GM10847 (cell line): ENCODE data around the gene FOLR3.
A peak's percentile ranks its signal among the peaks of the same experiment; 100 is the strongest.
"Not testable (repeated sequence)": the region's sequence is repeated elsewhere in the genome, so short reads cannot be mapped to it uniquely, and the experiment has no call there.

ENCODE experiments used
- POLR2A ChIP-seq: IDR thresholded peaks from 2 replicates; pipeline ENCODE4 v1.6.1; 2011; ENCODE audit not compliant: insufficient read length; ENCODE audit errors: extremely low read depth

The FOLR3 gene

DNA sequence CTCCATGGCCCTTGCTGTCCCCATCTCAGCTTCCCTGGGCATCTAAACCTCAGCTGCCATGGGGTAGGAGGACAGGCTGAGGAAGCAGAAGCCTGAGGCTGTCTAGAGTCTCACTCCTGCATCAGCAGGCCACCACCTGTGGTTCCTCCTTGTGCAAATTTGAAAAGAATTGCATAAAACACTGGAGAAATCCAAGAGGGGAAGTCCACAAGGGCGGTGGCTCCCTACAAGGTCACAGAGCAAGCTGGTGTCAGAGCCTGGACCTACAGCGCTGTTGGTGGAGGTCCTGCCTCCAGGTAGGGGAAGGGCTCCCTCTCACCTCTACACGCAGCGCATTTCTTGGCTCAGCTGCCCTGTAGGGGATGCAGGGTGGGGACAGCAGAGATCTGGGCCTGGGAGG lies at the start of gene FOLR3:
Gene FOLR3, plus strand, starts transcription at position 253 of the 400 bp plus-strand sequence. CDS start 228 bp downstream, outside the sequence.
- not testable (repeated sequence) for TF ChIP-seq POLR2A

DNA sequence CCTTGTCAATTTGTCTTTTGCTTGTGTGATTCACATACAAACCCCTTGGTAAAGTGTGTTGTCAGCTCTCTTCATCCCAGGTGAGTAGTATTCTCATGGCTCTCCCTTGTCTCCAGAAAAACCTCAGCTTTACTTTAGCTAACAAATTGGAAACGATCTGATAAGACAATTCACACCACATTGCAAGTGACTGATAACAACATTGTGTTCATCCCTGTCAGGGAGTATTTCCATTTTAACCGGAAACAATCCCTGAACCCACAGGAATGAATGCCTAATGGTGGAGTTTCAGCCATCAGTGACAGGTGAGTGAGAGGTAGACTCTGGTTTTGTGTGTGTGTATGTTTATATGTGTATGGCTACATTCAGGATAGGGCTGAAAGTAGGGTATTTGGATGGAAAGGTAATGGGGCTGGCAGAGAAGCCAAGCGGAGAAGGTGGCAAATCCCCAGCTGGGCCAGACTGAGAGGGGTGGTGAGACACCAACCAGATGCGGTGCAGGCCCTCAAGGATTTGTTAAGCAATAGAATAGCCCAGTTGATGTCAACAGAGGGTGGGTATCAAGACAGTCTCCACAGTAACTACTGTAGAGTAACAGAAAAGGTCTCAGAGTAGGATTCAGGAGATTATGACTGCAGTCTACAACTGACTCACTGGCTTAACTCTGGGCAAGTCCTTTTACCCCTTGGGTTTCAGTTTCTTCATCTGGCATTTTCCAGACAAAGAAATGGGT lies 47.3 kb upstream of the FOLR3 start:
- no peak for TF ChIP-seq POLR2A

DNA sequence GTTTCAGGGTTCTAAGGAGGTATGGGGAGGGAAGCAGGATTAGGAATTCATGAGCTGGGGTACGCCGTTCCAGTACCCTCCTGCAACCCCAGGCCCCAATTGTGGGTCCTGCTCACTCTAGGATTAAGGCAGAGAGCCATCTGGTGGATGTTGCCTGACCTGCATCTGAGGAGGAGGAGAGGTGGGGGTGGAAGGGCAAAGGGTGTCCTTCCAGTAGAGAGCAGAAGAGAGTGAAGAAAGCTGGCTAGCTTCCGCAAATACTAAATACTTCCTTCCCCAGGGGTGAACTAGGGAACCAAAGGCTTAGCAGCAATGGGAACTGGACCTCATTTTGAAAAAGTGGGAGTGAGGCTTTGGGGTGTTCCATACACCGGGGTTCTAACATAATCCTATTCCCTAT lies 44.2 kb upstream of the FOLR3 start:
- no peak for TF ChIP-seq POLR2A

DNA sequence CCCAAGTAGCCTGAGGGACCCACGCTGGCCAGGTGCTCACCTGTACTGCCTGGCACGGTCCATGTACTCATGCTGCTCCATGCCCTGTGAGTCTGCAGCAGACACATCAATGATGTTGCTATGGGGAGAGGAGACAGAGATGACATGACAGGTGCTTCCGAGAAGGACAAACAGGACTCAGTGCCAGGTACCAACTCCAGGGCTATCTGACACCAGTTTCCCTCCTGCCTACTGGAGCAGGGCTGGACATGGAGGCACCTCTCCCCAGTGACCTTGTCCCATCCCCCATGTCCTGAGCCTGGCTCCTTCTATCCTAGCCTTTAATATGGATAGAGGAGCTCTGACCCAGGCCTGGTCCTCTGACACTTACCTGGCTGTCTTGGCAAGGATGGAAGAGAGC lies 36.8 kb upstream of the FOLR3 start:
- no peak for TF ChIP-seq POLR2A

DNA sequence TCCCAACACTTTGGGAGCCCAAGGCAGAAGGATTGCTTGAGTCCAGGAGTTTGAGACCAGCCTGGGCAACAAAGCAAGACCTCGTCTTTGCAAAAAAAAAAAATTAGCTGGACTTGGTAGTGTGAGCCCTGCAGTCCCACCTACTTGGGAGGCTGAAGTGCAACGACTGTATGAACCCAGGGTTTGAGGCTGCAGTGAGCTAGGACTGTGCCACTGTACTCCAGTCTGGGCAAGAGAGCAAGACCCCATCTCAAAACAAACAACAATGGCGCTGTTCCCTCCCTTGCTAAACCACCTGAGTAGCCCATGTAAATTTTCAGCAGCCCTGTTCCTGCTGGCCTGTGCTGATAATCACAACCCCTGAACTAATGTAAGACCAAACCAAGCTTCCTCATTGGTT lies 35.5 kb upstream of the FOLR3 start:
- TF ChIP-seq POLR2A = no peak

DNA sequence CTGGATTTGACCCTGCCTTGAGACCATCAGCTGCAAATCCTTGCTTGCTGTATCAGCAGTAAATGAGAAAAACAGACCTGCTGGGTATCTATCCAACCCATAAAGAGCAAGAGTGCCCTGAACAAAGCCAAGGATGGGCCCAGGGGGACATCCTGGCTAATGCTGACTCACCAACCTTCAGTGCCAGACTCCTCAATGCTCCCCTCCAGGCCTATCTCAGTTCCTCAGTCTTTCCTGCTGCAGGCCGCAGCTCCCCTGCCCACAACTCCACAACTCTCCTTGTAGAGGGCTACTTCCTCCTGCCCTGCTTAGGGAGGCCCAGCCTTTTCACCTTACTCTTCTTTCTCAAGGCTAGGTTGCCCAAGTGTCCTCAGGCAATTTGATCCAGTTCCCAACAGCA lies 35.1 kb upstream of the FOLR3 start:
- TF ChIP-seq POLR2A = no peak

DNA sequence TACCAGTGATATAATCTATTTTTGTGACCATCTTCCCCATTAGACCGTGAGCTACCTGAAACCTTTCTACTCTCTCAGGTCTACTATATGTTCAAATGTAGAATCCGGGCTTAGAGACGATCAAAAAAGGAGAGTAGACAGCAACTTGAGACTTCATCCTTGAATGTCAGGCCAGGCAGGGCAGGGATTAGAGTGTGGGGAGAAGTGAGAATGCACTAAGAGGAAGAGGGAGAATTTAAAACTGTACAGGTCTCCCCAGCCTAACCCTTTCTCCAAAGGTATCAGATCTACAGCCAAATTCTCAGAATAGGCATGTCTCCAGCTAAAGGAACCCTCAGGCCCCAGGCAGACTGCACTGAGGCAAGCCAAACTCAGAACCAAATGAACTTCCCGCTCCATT lies 33.4 kb upstream of the FOLR3 start:
- TF ChIP-seq POLR2A = no peak

DNA sequence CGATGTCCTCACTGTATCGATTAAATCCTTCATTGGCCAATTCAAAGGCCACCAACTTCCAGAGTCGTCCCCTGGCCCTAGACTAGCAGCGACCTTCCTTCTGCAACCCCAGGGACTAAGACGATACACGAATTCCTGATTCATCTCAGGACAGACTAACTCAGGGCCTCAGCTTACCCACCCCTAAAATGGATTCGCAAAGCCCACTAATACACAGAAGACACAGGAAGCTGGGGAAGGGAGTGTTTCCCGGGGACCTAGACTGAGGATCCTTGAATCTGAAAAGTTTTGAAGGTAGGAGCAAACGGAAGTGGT lies 32.9 kb upstream of the FOLR3 start:
- no peak for TF ChIP-seq POLR2A

DNA sequence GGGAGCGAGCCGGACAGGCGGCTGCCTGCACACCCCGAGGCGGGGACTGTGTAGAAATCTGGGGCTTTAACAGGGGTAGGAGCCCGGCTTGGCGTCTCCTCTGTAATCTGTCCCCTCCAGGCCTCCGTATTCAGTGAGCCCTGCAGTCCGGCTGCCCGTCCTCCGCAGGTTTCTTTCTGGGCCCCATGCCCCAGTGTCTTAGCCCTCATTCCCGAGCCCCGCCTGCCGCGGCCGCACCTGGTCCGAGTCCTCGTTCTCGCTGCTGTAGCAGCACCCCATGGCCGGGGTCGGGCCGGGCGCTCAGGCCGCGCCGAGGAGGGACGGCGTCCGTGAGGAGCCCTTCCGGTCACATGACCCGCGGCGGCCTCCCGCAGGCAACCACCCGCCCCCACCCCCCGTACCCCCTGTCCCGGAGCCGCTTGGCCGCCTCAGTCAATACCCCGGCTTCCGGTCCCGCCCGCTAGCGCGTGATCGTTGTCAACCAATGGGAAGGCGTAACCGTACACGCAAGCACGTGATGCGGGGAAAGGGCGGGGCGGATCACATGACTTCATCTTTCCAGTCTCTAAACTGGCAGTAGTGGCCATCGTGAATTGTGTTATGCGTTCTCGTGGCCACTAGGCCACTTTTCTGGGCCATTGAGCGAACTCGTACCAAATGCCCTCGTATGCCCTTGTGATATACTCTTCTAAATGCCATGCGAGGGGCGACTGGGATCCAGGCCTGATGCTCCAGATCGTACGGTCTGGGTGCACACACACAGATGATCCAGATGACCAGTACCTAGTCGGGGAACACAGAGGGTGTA lies 32.4 kb upstream of the FOLR3 start, which contains the start of gene LAMTOR1:
Gene LAMTOR1, minus strand, starts transcription at position 352 of the 808 bp plus-strand sequence. Its CDS starts 73 bp downstream, at position 279.
- peak; percentile 80 for TF ChIP-seq POLR2A

DNA sequence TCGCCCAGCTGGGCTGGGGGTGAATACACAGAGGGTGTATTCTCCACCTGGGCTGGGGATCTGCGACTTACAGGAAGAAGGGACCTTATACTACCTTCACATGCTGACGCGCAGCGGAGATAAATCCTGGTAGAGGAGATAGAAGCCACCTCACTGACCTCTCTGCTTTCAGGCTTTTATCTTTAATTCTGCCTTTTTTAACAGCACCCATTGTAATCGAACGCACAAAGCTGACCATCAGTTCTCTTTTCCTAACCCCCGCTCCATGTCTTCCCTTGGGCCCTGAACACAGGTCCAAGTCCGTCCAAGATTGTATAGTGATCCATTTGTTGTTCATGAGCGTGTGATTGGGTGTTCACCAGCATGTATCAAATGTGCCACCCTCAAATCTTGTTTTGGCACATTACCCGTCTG lies 31.8 kb upstream of the FOLR3 start:
- TF ChIP-seq POLR2A = no peak

DNA sequence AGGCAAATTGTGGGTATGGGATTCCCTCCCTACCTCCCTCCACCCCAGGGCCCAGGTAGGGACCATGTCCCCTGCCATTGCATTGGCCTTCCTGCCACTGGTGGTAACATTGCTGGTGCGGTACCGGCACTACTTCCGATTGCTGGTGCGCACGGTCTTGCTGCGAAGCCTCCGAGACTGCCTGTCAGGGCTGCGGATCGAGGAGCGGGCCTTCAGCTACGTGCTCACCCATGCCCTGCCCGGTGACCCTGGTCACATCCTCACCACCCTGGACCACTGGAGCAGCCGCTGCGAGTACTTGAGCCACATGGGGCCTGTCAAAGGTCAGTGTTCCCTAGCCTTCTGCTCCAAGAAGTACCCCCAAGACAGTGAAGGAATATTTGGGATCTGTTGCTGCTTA lies 29.6 kb upstream of the FOLR3 start, which contains the start of gene TOMT:
Gene TOMT, plus strand, starts transcription at position 37 of the 400 bp plus-strand sequence. Its CDS starts 28 bp downstream, at position 65.
- TF ChIP-seq POLR2A = no peak

DNA sequence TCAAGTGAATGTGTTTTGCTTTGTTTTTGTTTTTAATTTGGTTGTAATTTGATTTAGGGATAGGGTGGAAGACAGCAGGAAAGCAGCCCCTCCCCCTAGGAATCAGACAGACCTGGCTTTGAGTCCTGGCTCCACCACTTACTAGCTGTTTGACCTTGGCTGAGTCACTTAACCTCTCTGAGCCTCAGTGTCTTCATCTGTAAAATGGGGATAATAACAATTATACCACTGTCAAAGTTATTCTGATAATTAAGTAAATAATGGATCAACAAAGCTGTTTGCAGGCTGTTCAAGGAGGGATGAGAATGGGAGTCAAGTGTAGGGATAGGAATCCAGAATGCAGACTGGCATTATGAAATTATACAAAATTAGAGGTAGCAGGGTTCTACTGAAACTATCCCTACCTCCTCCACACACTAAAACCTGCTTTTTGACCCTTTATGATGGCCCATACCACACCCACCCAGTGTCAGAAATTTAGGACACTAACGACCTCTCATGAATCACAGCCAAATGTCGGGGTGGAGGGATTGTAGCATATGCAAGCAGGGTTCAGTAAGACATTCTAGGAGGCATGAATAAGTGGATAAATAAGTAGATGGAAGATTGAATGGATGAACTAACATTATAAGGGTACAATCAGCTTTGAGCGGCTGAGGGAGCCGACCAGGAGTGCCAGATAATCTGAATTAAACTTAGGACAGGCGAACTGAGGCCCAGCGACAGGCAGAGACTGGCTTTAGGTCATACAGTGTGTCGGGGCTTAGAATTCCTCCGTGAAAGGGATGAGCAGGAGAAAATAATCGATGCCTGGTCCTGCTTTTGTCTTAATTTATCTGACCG lies 24.0 kb upstream of the FOLR3 start:
- TF ChIP-seq POLR2A = no peak

DNA sequence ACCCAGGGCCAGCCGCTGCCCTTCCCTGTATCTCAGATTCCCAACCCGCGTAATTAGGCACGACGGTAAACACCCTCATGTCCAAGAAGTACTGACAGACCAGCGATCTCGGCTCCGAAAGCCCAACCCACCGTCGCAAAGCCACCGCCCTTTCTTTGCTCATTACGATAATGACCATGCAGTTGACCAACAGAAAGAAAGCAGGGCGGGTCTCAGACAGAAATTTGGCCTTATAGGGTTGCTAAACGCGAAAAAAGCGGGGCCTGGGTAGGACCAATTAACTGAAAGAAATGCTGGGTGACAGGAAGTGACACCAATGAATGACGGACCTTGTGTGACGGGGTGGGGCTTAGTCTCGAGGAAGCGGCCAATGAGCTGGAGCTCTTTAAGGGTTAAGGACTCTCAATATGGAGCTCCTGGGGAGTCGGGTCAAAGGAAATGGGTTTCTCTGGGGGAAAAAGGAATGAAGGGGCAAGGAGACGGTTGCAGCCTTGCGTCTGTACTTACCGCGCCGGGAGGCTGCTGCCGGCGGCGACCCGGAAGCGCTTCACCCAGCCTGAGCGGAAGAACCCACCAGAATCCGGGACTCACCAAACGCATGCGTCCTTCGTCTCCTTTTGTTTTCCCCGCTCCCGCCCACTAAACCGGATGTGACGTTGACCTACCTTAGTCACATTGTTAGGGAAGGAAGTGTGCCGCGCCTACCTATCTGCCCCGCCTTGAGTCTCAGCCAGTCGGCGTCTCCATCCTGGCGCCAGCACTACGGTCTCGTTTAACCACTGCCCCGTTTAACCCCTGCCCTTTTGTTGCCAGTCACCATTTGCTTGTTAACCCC lies 23.2 kb upstream of the FOLR3 start, which contains the start of gene ANAPC15:
Gene ANAPC15, minus strand, starts transcription at position 553 of the 835 bp plus-strand sequence. CDS start 1,419 bp downstream, outside the sequence.
- TF ChIP-seq POLR2A = peak; percentile 98
